GM18526 (cell line): ENCODE data around the gene TRIM10.

Source experiments
- POLR2A ChIP-seq: IDR thresholded peaks from 3 replicates; pipeline ENCODE4 v1.6.1; 2011; ENCODE audit not compliant: insufficient read length; ENCODE audit errors: extremely low read depth

TRIM10 gene

DNA sequence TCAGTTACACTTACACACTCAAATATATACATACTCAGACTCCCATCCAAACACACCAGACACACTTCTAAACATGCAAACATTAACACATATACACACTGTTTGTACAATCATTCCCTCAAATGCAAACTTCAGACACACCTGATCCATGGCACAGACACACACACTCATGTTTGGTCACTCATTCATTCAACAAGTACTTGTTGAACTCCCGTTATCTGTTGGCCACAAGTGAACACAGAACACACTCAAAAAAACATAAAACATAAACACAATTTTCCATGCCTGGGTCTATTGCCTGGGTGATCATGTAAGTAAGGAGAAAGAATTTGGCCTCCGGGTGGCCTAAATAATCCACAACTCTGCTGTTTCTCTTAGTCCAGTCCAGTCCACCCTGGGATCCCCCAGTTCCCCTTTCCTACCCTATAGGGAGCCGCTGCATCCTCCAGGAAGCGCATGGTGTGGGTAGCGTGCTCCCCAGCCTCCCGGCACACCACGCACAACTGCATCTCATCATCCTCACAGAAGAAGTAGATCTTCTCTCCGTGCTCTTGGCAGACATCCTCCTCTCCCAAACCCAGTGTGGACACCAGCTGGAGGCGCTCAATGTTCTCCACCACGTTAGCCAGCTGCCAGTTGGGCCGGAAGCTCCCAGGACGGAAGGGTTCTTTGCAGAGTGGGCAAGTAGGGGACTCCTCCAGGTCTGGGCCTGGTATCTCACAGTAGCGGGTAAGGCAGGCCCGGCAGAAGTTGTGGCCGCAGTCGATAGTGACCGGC lies 815 bp downstream of the TRIM10 start:
- TF ChIP-seq POLR2A, result no peak

DNA sequence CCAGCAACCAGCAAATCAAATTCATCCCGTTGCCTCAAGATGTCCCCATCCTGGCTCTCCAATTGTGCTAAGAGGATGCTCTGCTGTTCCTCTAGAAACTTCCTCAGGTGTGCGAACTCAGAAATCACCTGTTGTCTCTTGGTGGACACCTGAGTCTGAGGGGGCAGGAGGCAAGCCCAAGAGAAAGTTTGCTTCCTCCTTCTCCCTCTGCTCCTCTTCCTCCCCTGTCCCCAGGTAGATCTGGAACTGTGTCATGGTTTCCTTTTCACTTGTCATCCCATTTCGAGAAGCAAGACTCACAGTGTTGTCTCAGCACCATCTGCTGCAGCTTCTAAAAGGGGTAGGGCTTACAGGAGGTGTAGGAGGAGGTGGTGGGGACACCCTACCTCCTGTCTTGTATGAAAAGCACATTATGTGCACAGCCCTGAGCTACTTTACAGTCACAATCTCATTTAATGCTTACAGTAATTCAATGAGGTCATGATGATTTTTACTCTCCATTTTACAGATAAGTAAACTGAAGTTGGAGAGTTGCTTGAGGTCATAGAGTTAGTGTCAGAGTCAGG lies 2.5 kb downstream of the TRIM10 start:
- no peak for TF ChIP-seq POLR2A

- TF ChIP-seq POLR2A, result no peak
Measured at GRCh38 chr6:30157999-30158398, 3.0 kb downstream of the TRIM10 start.

- TF ChIP-seq POLR2A, result no peak
Measured at GRCh38 chr6:30157581-30157980, 3.4 kb downstream of the TRIM10 start.

DNA sequence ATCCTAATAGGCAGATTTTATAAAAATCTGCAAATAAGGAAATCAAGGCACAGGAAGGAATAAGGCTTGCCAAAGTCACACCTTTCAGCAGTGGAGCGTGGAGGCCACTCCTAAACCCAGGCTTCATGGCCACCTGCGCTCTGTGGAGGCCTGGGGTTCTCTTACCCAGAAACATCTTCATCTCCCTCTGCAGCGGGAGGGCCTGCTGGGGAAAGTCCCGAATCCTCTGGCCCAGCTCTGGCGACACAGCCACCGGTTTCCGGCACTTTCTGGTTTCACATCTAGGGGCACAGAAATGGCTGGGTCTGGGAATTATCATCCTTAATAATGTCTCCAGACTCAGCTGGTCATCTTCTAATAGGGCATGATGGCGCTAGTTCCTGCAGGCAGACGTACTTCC lies 4.2 kb downstream of the TRIM10 start:
- no peak for TF ChIP-seq POLR2A

DNA sequence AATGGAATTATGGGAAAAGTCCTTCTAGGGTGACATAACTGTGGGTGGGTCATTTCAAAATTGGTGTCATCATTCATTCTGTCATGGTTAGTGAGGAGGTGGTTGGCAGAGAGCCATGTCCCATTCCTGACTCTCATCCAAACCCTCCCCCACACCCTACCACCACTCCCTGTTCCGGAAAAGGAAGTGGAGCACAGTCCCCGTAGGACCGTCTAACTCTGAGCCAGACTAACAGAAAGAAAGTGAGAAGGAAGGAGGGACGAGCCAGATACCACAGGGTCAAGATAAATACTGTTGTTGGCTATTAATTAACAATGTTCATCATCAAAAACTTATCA lies 4.8 kb downstream of the TRIM10 start:
- no peak for TF ChIP-seq POLR2A

- no peak for TF ChIP-seq POLR2A
Measured at GRCh38 chr6:30155520-30156261, 5.3 kb downstream of the TRIM10 start.

GRCh38 chr6:30154709-30155519 lies 6.1 kb downstream of the TRIM10 start:
- TF ChIP-seq POLR2A, result no peak

DNA sequence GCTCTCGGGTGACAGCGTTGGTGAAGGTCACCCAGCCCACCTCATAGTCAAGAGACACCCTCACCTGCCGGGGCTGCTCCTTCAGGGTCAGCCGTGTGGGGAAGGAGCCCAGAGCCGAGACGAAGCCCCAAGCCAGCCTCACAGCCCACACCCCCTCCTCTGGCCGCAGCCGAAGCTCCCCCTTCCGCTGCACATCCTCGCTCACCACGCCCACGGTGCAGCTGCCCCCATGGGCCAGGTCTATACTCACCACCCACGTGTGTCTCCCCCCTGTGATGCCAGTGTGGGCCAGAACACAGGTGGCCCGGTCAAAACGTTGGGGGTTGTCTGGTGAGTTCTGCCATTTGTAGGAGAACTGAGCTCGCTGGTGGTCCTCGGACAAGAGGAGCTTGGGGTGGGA lies 7.0 kb downstream of the TRIM10 start:
- TF ChIP-seq POLR2A, result no peak

DNA sequence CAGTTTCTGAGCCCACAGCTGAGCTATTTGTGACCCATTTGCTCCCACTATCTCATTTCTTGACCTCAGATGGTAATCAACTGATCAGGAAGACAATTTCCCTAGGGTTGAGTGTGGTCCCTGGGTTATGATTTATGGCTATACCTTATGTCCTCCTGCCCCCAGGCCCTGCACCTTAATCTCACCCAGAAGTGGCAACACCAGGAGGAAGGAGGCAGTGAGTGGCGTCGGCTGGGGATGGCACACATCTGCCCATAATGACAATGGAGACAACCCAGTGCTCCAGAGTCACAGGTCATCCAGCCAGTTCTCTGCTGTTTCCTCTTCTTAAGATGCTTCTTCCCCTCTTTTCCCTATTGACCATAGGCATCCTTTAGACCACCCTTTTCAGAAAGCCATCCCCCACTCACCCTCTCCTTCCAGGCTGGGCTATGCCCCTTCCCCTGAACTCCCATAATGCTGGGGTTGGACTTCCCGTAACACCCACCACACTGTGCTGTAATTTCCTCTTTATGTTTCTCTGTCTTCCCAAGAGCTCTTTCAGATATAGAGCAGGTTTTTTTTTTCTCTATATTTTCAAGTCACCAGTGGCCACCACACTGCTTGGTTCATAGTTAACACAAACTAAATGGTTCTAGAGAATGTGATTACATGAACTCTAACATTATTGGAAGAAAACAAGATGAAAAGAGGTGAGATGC lies 8.0 kb downstream of the TRIM10 start:
- no peak for TF ChIP-seq POLR2A

DNA sequence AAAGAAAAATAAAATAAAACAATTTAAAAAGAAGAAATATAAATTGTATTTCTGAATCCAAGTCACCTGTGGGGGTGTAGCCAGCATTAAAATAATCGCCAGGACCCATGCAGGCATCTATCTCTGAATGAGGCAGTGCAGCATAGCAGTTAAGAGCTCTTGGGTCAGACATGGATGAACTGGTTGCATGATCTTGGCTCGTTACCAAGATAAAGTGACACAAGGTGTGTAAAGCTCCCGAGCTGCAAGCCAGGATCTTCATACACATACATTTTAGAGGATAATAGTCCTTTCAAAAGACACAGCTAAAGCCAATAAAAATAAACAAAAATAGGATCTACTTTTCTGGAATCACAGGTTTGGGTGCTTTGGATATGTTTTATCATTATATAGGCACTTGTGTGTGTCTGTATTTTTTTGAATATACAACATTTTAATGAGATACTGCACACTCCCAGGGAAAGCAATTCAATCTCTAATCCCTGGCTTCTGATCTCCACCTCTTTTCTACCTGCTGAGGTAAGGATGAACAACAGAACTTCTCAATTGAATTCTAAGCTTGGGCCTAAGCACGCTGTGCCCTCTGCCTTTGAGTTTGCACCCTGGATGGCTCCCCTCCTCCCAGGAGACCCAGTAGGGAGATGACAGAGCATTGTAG lies 8.9 kb downstream of the TRIM10 start:
- no peak for TF ChIP-seq POLR2A

GRCh38 chr6:30151580-30151979 lies 9.4 kb downstream of the TRIM10 start:
- TF ChIP-seq POLR2A, result no peak

DNA sequence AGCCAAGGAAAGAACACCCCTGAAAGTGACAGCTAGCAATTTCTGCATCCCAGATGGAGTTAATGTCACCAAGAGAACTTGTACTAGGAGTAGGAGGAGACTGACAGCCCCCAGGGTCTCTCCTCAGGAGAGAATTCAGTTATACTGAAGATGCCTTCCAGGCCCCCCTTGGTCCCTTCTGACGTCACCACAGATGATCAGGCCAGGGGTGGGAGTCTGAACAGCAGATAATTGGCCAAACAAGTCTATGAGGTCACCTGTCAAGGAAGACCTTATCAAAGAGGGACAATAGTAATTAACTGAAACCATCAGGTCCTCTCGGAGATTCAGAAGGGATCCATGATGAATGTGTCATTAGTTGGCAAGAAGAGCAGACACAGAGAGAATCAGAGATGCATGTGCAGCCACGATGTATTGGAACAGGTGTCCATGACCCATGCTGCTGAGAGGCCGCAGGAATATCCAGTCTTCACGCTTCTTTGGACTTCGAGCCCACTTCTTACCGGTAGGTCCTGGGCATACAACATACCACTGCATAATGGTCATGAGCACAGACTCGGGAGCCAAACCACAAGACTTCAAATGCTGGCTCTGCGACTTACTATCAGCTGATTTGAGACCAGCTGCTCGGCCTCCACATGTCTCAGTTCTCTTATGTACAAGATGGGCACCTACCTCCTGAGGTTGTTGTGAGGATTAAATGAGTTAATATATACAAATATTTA lies 10.2 kb downstream of the TRIM10 start:
- no peak for TF ChIP-seq POLR2A
